ENCODE data around the gene TECPR2.

DNA sequence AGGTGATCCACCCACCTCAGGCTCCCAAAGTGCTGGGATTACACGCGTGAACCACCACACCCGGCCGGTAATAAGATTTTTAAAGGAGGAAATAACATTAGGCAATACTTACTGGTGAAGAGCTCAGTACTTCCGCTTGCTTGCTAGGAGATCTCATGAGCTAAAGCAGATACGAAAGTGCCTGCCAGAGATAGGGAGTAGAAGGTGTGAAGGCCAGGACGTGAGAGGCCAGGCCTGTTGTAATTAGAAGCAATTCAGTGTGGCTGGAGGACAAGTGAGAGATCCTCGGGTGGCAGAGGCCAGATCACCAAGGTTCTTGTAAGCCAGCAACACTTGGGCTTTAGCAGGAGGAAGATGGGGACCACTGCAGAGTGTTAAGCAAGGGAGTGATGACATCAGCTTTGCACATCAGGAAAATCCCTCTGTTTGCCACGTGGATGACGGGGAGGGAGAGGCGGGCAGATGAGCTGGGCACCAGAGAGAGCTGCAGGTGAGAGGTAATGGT is 7.6 kb downstream of the TECPR2 start:
- TF ChIP-seq, protein P1, sequence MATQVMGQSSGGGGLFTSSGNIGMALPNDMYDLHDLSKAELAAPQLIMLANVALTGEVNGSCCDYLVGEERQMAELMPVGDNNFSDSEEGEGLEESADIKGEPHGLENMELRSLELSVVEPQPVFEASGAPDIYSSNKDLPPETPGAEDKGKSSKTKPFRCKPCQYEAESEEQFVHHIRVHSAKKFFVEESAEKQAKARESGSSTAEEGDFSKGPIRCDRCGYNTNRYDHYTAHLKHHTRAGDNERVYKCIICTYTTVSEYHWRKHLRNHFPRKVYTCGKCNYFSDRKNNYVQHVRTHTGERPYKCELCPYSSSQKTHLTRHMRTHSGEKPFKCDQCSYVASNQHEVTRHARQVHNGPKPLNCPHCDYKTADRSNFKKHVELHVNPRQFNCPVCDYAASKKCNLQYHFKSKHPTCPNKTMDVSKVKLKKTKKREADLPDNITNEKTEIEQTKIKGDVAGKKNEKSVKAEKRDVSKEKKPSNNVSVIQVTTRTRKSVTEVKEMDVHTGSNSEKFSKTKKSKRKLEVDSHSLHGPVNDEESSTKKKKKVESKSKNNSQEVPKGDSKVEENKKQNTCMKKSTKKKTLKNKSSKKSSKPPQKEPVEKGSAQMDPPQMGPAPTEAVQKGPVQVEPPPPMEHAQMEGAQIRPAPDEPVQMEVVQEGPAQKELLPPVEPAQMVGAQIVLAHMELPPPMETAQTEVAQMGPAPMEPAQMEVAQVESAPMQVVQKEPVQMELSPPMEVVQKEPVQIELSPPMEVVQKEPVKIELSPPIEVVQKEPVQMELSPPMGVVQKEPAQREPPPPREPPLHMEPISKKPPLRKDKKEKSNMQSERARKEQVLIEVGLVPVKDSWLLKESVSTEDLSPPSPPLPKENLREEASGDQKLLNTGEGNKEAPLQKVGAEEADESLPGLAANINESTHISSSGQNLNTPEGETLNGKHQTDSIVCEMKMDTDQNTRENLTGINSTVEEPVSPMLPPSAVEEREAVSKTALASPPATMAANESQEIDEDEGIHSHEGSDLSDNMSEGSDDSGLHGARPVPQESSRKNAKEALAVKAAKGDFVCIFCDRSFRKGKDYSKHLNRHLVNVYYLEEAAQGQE (IDR thresholded peaks at IDR 0.05): no peak
- TF ChIP-seq, protein P2, sequence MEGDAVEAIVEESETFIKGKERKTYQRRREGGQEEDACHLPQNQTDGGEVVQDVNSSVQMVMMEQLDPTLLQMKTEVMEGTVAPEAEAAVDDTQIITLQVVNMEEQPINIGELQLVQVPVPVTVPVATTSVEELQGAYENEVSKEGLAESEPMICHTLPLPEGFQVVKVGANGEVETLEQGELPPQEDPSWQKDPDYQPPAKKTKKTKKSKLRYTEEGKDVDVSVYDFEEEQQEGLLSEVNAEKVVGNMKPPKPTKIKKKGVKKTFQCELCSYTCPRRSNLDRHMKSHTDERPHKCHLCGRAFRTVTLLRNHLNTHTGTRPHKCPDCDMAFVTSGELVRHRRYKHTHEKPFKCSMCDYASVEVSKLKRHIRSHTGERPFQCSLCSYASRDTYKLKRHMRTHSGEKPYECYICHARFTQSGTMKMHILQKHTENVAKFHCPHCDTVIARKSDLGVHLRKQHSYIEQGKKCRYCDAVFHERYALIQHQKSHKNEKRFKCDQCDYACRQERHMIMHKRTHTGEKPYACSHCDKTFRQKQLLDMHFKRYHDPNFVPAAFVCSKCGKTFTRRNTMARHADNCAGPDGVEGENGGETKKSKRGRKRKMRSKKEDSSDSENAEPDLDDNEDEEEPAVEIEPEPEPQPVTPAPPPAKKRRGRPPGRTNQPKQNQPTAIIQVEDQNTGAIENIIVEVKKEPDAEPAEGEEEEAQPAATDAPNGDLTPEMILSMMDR (IDR thresholded peaks at IDR 0.05; ENCODE audit: low read depth, low read length, missing input control): no peak
